ENCODE data around the gene NAPG.
A peak's percentile ranks its signal among the peaks of the same experiment; 100 is the strongest.
"Not testable (repeated sequence)": the region's sequence is repeated elsewhere in the genome, so short reads cannot be mapped to it uniquely, and the experiment has no call there.

The NAPG gene

DNA sequence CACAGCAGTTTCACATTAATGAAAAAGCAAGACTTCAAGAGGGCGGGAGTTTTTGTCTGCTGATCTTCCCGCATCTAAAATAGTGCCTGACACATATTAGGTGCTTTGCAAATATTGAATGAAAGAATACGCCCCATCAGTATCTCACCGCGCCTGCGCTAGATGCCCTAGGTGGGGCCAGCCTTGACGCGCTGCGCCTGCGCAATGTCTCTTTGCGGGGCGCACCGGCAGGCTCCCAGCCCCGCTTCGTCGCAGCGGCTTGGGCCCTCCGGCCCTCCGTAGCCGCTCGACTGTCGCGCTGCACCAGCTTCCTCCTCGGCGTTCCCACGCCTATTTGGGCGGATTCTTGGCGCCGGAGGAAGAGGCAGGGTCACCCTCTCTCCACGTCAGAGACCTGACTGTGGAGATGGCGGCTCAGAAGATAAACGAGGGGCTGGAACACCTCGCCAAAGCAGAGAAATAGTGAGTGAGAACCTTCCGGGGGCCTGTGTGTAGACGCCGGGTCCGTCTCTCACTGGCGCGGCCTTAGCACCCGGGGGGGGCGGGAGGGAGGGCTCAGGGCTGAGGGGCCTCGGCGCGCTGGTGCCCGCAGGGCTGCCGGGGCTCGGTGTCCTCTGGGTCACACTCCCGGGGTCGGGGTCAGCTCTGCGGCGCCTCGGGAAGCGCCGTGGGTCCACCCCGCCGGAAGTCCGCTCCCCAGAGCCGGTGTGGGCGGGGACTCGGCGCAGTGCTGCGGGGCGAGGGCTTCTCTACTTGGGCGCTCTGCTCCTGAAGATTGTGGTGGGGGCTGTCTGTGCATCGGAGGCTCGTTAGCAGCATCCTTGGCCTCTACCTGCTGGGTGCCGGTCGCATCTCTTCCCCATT lies at the start of gene NAPG:
Gene NAPG (plus strand): TSS at position 331 of the 864 bp plus-strand sequence. CDS start 76 bp downstream, at position 407.
- peak; percentile 91 for DNase-seq (ENCODE audit: low spot score)

GRCh38 chr18:10476338-10476791 lies 49.5 kb upstream of the NAPG start:
- DNase-seq (ENCODE audit: low spot score) = no peak

GRCh38 chr18:10477121-10477862 lies 48.5 kb upstream of the NAPG start:
- DNase-seq (ENCODE audit: low spot score) = no peak

DNA sequence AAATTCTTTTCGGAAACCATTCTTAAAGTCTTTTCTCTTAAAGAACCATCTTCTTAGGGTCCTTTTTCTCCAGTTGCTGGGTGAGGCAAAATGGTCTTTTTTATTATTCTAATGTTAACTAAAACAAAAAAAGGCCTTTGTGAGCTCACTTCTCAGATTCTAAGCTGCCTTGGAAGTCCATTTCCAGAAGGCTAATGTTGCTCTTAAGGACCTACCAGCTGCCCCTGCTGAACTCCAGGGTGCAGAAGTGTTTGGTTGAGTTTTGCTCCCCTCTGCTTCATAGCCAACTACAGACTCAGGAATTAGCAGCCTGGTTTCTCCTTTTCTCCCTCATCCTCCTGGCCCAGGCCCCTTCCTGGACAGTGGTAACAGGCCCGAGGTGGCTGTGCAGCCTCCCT lies 48.0 kb upstream of the NAPG start:
- DNase-seq (ENCODE audit: low spot score) = no peak

GRCh38 chr18:10481831-10482230 lies 44.0 kb upstream of the NAPG start:
- no peak for DNase-seq (ENCODE audit: low spot score)

DNA sequence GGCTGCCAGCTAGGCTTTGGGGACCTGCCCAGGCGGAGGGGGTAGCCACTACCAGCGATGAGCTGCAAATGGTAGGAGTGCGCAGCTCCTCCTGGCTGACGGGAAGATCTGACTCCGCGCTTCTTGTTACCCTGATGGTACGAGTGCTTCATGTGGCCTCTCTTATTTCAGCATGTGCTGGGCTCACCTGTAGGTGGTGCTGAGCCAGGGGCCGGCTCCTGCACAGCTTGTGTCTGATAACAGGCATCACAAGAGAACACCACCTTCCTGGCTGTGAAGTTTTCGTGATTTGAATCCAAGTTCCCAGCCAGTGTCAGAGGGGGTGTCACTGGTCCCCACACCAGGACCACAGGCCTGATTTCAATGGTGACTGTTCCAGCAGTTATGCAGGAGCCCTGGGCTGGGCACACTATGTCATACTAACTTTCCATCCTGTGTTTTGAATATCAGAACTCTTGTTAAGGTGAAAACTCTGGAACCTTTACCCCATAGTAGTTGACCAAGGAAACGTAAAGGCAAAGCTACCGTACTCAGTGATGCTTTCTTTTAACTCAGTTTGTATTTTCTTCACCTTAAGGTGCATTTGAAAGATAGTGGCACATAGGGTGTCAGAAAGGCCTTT lies 43.4 kb upstream of the NAPG start:
- DNase-seq (ENCODE audit: low spot score) = no peak

DNA sequence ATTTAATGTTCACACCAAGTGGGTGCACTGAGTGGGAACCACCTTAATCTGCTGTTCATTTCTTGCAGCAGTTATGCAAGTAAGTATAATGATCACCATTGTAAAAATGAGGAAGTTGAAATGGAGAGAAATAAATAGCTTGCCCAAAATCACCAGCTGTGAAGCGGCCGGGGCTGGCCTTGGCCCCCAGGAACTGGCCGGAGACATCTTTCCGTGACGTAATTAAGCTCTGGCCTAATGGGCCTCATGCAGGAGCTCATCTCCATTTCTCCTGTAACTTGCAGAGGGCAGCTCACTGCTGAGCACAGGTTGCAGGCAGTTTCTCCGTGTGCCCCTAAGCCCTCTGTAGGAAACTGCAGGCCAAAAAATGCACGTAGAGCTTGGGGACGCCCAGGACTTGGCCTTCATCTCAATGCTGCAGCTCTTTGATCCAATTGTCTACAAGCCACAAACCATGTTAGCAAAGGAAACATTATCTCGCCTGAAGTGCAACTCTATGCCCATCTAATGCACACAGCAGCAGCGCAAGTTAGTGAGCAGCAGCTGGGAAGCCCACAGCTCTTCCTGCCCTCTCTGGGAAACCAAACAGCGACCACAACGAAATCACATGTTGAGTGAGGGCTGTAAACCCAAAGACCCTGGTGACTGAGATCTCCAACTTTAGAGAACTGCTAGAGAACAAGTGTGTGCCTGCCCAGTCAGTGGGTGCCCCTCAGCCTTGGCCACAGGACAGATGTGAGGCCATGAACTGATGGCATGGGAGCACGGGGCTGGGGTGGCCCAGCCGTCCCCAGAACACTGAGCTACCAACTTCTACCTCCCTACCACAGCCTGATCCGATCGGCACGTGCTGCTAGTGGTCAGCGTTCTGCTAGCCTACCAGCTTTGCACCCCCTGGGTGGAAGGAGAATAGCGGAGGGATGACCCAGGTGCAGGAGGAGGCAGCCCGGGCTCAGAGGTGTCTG lies 42.6 kb upstream of the NAPG start:
- no peak for DNase-seq (ENCODE audit: low spot score)

DNA sequence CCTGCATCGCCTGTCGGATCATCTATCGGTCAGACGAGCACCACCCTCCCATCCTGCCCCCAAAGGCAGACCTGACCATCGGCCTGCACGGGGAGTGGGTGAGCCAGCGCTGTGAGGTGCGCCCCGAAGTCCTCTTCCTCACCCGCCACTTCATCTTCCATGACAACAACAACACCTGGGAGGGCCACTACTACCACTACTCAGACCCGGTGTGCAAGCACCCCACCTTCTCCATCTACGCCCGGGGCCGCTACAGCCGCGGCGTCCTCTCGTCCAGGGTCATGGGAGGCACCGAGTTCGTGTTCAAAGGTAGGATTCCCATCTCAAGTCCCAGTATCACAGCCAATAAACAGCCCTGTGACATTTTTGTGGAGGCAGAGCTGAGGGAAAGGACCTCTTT lies 40.4 kb upstream of the NAPG start:
- DNase-seq (ENCODE audit: low spot score) = no peak

DNA sequence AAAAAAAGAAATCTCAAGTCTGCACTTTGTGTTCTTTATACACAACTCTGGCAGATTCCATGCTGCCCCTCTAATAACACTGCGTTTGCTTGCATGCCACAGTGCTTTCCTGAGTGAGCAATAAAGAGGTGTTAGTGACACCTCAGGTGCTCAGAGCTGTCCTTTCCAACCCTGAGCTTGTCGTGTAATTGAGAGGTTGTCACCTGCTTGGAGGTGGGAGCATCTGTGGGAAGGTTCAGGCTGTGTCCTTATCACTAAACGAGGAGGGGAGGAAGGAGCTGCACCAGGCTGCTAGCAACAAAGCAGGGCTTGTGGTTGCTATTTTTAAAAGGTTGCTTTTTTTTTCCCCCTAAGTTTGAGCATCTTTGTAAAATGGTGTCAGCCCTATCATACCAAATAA lies 39.5 kb upstream of the NAPG start:
- no peak for DNase-seq (ENCODE audit: low spot score)

DNA sequence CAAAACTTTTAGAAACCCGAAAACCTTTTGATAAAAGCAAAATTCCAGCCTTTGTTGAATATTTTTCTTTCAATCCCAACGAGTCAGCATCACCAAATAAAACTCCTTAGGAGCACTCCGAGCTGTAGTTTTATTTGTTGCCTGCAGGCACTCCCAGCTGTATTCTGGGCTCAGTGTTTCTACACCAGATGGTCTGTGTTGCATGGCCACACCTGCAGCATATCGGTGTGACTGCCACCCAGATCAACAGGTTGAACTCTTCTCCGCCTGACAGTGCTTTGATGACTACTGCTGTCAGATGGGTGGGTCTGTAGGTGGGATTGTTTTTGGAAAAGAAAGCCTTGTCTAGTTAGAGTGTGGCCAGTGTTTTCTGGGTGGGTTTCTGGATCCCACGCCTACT lies 38.7 kb upstream of the NAPG start:
- no peak for DNase-seq (ENCODE audit: low spot score)

- no peak for DNase-seq (ENCODE audit: low spot score)
These were observed 37.8 kb upstream of the NAPG start for GRCh38 chr18:10488017-10488416.

GRCh38 chr18:10490401-10491165 lies 35.2 kb upstream of the NAPG start:
- DNase-seq (ENCODE audit: low spot score) = peak; percentile 71

DNA sequence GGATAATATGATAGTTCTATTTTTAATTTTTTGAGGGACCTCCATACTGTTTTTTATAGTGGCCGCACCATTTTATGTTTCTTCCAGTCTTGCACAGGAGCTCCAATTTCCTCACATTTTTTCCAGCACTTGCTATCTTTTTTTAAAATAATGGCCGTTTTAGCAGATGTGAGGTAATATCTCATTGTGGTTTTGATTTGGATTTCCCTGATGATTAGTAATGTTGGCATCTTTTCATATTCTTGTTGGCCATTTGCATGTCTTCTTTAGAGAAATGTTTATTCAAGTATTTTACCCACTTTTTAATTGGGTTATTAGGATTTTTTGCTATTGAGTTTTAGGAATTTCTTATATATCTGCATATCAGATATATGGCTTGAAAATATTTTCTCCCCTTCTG lies 29.9 kb upstream of the NAPG start:
- no peak for DNase-seq (ENCODE audit: low spot score)

DNA sequence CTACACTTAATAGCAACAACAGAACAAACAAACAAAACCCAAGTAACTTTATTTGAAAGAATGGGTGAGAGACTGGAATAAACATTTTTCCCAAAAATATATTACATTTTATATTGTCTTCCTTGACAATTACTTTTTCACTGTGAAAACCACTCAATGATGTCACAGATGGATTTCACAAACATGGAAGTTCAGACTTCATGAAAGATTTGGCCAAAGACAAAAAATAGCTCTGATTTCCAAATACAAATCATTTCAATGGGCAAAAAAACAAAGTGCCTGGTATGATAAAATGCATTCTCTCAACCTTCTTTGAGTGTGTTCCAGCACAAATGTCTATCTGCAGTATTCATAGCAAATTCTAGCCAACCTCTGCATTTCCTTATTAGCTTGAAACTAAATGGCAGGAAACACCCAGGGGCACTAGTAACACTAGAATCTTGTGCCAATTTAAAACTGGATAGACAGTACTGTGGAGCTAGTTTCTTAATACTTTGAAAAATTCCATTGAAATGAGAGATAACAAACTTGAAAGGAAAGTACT lies 28.5 kb upstream of the NAPG start:
- no peak for DNase-seq (ENCODE audit: low spot score)

DNA sequence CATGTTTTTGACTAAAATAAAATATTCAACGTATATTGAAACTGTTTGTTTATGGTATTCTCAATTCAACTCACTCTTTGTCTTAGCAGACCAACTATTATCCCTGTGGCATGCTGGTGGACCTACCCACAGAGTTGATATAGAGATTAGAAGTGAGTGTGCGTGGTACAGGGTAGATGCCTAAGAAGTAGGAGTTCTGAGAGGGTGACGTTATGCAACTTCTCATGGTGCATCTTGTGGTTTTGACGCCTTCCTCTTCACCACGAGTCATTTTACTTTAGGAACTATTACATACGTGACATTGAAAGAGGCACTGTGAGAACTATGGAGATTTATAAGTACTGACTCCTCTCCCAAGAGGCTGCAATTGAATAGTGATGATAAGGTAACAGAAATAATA lies 26.6 kb upstream of the NAPG start:
- DNase-seq (ENCODE audit: low spot score) = peak; percentile 26

DNA sequence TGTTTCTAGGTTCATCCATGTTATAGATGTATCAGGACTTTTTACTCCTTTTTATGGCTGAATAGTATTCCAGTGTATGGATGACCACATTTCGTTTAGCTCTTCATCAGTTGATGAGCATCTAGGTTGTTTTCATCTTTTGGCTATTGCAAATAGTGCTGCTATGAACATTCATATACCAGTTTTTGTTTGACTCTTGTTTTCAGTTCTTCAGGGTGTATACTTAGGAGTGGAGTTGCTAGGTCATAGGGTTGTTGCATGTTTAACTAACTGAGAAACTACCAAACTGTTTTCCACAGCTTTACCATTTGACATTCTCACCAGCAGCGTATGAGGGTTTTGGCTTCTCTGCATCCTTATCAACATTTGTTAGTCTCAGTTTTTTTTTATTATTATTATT lies 25.8 kb upstream of the NAPG start:
- DNase-seq (ENCODE audit: low spot score) = no peak

GRCh38 chr18:10504723-10505122 lies 21.1 kb upstream of the NAPG start:
- no peak for DNase-seq (ENCODE audit: low spot score)

- not testable (repeated sequence) for DNase-seq (ENCODE audit: low spot score)
These were observed 19.9 kb upstream of the NAPG start for GRCh38 chr18:10505892-10506291.

DNA sequence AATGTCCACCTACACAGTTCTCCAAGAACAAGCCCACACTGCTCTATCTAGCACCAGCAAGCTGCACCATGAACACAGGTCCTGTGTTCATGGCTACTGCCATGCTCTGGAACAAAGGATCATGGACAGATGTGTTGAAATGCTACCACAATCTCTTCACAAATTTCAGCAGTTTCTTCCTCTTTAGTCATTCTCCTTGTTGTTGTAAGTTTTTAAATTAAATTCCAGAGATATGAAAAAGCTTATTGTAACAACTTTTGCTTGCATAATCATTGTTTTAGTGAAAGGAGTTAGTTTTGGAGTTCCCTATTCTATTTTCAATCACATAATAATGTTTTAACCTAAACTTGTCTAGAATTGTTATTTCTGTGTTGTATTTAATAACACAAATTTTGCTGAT lies 17.2 kb upstream of the NAPG start:
- DNase-seq (ENCODE audit: low spot score) = no peak

- no peak for DNase-seq (ENCODE audit: low spot score)
These were observed 14.6 kb upstream of the NAPG start for GRCh38 chr18:10511236-10511635.

DNA sequence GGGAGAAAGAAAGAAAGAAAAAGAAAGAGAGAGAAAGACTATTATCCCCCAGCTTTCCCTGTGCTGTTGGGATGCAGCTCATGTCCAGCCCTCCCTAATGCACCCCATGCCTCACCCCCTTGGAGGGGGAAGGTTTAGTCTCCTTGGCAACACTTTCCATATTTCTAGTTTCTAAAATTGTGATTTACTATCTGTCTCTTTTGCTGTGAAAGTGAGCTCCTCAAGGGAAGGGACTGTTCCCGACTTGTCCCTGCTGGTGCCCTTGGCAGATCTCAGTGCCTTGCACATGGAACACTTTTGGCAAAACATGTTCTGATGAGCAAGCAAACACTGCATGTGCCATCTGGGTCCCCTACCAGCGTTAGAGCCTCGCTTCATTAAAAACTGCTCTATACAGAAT lies 11.7 kb upstream of the NAPG start:
- no peak for DNase-seq (ENCODE audit: low spot score)

All from activated CD4-positive, alpha-beta T cell treated with anti-CD3 and anti-CD28 coated beads, Interleukin-2, Interleukin-4, amounts not matched to agents 100 ng/mL and 50 ng/mL, durations not matched to agents 16 hours and 8 hours (primary cell).